HG03103 (cell line): ENCODE data around the gene MYL5.
"Not testable (repeated sequence)": the region's sequence is repeated elsewhere in the genome, so short reads cannot be mapped to it uniquely, and the experiment has no call there.

Experiments
- ATAC-seq: cut with Tn5 transposase; IDR thresholded peaks from one replicate; pipeline ENCODE4 v1.9.1; 2021; ENCODE audit warnings: low read depth; ENCODE audit not compliant: unreplicated experiment

Gene MYL5

DNA sequence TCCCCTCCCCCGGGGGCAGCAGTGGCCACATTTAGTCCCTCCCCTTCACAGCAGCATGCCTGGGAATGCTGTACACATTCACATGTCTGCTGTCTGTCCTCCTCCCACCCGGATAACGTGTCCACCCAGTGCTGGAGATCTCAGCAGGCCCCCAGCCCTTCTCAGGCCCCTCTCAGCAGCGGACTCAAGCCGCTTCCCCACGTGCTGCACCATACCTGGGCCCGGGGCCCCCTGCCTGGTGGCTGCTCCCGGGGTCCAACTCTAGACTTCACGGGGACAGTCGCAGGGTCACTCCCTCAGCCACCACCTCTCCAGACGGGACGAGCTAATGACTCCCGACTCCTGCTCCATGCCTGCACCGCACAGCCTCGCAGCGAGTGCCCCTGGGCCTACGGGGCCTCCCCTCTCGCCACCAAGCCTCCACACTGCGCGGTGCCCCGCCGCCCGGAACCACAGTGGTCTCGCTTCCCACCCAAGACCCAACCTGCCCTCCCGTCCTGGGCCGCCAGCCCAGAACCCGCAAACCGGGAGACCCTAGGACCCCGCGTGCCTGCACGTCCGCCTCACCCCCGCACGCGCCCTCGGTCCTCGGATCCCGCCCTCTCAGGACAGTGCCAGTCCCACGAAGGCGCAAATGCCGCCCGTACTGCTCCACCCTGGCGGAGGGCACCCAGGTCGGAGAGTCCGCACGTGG, 30.0 kb downstream of the MYL5 start:
- ATAC-seq: no peak

DNA sequence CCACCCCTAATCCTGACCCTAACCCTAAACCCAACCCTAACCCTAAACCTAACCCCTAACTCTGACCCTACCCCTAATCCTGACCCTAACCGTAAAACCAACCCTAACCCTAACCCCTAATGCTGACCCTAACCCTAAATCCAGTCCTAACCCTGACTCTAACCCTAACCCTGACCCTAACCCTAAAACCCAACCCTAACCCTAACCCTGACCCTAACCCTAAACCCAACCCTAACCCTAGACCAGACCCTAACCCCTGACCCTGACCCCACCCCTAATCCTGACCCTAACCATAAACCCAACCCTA, 30.6 kb downstream of the MYL5 start:
- no peak for ATAC-seq

- ATAC-seq: peak; percentile 91
These were observed 31.1 kb downstream of the MYL5 start, which contains the start of gene PCGF3 for GRCh38 chr4:705278-706082. Gene PCGF3, plus strand, starts transcription at chr4:705832. Its CDS starts 27,849 bp downstream, at chr4:733681.

DNA sequence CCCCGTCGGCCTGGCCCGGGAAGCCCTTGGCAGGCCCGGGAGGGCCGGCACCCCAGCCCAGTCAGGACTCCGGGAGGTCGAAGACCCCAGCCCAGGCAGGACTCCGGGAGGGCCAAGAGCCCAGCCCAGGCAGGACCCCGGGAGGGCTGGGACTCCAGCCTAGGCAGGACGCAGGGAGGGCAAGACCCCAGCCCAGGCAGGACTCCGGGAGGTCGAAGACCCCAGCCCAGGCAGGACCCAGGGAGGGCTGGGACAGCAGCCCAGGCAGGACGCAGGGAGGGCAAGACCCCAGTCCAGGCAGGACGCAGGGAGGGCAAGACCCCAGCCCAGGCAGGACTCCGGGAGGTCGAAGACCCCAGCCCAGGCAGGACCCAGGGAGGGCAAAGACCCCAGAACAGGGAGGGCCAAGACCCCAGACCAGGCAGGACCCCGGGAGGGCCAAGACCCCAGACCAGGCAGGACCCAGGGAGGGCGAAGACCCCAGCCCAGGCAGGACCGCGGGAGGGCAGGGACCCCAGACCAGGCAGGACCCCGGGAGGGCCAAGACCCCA, 31.8 kb downstream of the MYL5 start:
- ATAC-seq: not testable (repeated sequence)

DNA sequence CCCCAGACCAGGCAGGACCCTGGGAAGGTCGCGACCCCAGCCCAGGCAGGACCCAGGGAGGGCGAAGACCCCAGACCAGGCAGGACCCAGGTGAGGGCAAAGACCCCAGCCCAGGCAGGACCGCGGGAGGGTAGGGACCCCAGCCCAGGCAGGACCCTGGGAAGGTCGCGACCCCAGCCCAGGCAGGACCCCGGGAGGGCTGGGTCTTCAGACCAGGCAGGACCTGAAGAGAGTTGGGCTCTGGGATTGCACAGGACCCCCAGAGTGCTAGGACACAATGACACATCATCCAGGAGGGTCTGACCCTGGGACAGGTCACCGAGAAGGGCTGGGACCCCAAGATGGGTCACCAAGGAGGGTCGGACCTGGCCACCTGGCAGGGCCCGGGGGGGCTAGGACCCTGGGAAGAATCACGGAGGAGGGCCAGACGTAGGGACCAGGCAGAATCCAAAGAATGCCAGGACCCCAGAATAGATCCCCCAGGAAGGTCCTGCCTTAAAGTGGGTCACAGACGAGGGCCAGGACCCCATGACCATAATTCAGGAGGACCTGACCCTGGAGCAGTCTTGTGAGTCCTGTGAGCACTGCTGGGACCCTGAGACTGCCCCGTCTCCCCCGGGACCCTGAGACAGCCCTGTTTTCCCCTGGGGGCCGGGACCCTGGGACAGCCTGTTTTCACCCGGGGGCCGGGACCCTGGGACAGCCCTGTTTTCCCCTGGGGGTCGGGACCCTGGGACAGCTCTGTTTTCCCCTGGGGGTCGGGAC, 32.7 kb downstream of the MYL5 start:
- no peak for ATAC-seq

DNA sequence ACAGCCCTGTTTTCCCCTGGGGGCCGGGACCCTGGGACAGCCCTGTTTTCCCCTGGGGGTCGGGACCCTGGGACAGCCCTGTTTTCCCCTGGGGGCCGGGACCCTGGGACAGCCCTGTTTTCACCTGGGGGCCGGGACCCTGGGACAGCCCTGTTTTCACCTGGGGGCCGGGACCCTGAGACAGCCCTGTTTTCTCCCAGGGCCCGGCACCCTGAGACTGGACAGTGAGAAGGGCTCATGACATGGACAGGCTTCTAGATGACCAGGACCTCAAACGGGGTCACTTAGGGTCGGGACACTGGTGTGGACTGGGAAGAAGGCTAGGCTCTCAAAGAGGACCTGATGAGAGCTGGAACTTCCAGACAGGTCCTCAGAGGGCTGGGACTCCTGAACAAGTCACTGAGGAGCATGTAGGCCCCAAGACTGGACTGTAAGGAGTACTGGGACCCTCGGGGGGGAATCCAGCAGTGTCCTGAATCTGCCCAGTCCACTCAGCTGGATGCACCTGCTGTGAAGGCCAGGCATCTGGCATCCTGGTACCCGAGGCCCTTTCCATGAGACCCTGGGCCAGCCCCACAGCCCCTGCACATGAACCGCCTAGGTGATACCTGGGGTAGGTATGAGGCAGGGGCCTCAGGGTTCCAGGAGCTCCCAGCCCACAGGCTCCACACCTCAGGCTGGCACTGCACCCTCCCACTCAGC, 33.7 kb downstream of the MYL5 start:
- ATAC-seq: no peak

- ATAC-seq: no peak
These were observed 34.2 kb downstream of the MYL5 start for GRCh38 chr4:708631-708933.

DNA sequence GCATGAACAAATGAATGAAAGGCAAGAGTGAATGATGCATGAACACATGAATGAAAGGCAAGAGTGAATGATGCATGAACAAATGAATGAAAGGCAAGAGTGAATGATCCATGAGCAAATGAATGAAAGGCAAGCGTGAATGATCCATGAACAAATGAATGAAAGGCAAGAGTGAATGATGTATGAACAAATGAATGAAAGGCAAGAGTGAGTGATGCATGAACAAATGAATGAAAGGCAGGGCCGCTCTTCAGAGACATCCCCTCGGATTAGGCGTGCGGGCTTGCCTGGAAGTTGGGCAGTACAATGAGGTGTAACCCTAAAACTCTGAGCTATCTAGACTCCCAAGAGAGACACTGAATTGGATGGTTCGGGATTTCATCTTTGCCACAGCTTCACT, 35.0 kb downstream of the MYL5 start:
- no peak for ATAC-seq

- no peak for ATAC-seq
These were observed 35.8 kb downstream of the MYL5 start for GRCh38 chr4:710116-710515.

- no peak for ATAC-seq
These were observed 36.6 kb downstream of the MYL5 start for GRCh38 chr4:710916-711315.

DNA sequence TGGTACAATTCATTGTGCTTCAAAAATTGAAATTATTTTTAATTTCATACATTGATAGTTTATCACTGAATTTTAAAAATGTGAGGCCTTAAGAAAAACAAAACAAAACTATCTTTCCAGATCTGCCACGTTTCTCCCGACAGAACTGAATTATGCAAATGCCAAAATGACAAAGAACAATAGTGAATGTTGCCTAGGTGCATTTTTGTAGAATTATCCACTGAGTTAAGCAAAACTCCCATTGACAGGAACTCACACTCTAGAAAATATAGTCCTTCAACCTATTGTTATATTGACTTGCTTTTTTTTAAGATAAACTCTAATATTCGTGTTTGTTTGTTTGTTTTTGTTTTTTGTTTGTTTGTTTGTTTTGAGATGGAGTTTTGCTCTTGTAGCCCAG, 37.8 kb downstream of the MYL5 start:
- no peak for ATAC-seq

DNA sequence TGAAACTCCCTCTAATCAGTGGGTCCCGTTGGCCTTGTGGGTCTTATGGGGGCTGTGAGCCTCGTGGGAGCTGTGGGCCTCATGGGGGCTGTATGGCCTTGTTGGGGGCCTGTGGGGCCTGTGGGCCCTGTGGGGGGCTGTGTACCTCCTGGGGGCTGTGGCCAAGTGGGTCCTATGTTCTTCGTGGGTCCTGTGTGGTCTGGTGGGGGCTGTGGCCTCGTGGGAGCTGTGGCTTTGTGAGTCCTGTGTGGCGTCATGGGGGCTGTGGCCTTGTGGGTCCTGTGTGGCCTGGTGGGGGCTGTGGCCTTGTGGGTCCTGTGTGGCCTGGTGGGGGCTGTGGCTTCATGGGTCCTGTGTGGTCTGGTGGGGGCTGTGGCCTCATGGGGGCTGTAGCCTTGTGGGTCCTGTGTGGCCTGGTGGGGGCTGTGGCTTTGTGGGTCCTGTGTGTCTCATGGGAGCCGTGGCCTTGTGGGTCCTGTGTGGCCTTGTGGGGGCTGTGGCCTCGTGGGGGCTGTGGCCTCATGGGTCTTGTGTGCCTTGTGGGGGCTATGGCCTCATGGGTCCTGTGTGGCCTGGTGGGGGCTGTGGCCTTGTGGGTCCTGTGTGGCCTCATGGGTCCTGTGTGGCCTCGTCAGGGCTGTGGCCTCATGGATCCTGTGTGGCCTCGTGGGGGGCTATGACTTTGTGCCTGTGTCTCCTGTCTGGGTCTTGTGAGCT, 38.7 kb downstream of the MYL5 start:
- no peak for ATAC-seq

GRCh38 chr4:714087-714486, 39.7 kb downstream of the MYL5 start:
- no peak for ATAC-seq

GRCh38 chr4:717601-718320, 43.4 kb downstream of the MYL5 start:
- no peak for ATAC-seq

- ATAC-seq: no peak
These were observed 44.1 kb downstream of the MYL5 start for GRCh38 chr4:718460-718859.

DNA sequence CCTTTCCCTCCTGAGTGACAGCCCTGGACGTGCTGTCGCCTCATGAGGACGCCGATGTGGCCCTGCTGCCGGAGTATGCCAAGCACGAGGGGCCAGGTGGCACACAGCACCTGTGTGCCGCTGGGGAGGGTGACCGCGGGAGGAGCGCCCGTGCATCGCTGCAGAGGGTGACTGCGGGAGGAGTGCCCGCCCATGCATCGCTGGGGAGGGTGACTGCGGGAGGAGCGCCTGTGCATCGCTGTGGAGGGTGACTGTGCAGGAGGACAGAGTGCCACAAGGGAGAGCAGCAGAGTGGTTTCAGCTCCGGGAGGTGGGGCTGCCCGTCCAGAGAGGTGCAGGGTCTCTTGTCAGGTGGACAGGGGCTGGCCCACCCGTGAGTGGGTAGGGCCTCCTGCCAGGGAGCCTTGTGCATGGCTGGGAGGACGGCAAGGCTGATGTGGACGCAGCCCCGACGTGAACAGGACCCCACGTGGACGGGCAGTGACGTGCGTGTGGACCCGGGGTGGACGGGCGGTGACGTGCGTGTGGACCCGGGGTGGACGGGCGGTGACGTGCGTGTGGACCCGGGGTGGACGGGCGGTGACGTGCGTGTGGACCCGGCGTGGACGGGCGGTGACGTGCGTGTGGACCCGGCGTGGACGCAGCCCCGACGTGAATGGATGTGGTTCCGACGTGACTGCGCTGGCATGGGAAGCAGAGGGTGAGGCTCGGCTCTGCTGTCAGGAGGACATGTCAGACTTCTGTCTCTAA, 45.9 kb downstream of the MYL5 start:
- no peak for ATAC-seq

- no peak for ATAC-seq
These were observed 47.2 kb downstream of the MYL5 start for GRCh38 chr4:721261-722168.
